H1 (cell line): ENCODE results near the gene TAF5. TPM values are rescaled to one million over a fixed set of nuclear protein-coding genes. Genes with fewer than 3 reads are reported as not detected.

Experiments used
- CTCF ChIA-PET: fragments of 300-600 bp; sonication (Branson Sonifier 250); formaldehyde crosslinking; loops from one replicate; lab custom pipeline; 2021; ENCODE audit not compliant: partially characterized antibody; lab: Charles Lee
- POLR2A ChIA-PET: fragments of 300-600 bp; sonication (Branson Sonifier 250); formaldehyde crosslinking; loops from one replicate; lab custom pipeline; 2021; ENCODE audit warnings: inconsistent platforms; ENCODE audit not compliant: partially characterized antibody; lab: Charles Lee
- DNase-seq, 2 experiments: peaks; one replicate each; pipeline versions ENCODE4 v3.0.0 to v3.0.0-alpha.2; 2010 to 2022; ENCODE audit warnings: low spot score in 2 of 2, low read depth in 1 of 2, mixed read lengths in 1 of 2
- FAIRE-seq: peaks from 2 replicates; lab custom pipeline; 2011; peaks lifted over from hg19 to GRCh38; lab: Jason Lieb, UNC
- H2AFZ ChIP-seq: 2 replicates; pipeline ENCODE4 v1.8.1; 2012; ENCODE audit warnings: low read length, inconsistent platforms
- H2AK5ac ChIP-seq: 2 replicates; pipeline ENCODE4 v1.6.1; 2013; ENCODE audit warnings: low read depth, low read length
- H2BK120ac ChIP-seq: replicated peaks from 2 replicates; pipeline ENCODE3; 2013; ENCODE audit warnings: low read depth, low read length, inconsistent platforms
- H2BK12ac ChIP-seq: 2 replicates; pipeline ENCODE4 v1.6.1; 2013; ENCODE audit warnings: low read depth, low read length
- H2BK15ac ChIP-seq: 2 replicates; pipeline ENCODE4 v1.6.1; 2013; ENCODE audit warnings: low read length
- H2BK20ac ChIP-seq: 2 replicates; pipeline ENCODE4 v1.6.1; 2013; ENCODE audit warnings: low read length
- H2BK5ac ChIP-seq: 2 replicates; pipeline ENCODE4 v1.6.1; 2013; ENCODE audit warnings: low read depth, low read length
- H3K14ac ChIP-seq: 2 replicates; pipeline ENCODE4 v1.6.1; 2013; ENCODE audit warnings: inconsistent platforms; ENCODE audit not compliant: insufficient read length
- H3K18ac ChIP-seq: 2 replicates; pipeline ENCODE4 v1.6.1; 2013; ENCODE audit warnings: low read length; ENCODE audit errors: extremely low read depth
- H3K23ac ChIP-seq: 2 replicates; pipeline ENCODE4 v1.6.1; 2013; ENCODE audit warnings: inconsistent platforms; ENCODE audit not compliant: insufficient read length
- H3K23me2 ChIP-seq: 2 replicates; pipeline ENCODE4 v1.6.1; 2013; ENCODE audit warnings: low read depth, low read length
- H3K27ac ChIP-seq: 2 replicates; pipeline ENCODE4 v1.6.1; 2011; ENCODE audit warnings: low read depth, low read length, inconsistent platforms
- H3K27me3 ChIP-seq, 4 experiments: replicated peaks in 1 of 4; 1 replicate in 1 of 4; 2 replicates in 3 of 4; pipeline versions ENCODE4 v1.6.1 to v1.8.1; 2011 to 2013; ENCODE audit warnings: low read length in 3 of 4, mild to moderate bottlenecking in 3 of 4, inconsistent platforms in 2 of 4, mixed read lengths in 2 of 4, moderate library complexity in 1 of 4; ENCODE audit not compliant: control insufficient read depth in 3 of 4, insufficient read depth in 3 of 4; ENCODE audit errors: extremely low read depth in 1 of 4
- H3K36me3 ChIP-seq, 4 experiments: 2 replicates each; pipeline versions ENCODE4 v1.6.1 to v1.8.1; 2011 to 2013; ENCODE audit warnings: mild to moderate bottlenecking in 4 of 4, low read length in 3 of 4, moderate library complexity in 2 of 4, control low read depth in 1 of 4, inconsistent platforms in 1 of 4; ENCODE audit not compliant: insufficient read depth in 4 of 4, control insufficient read depth in 2 of 4
- H3K4ac ChIP-seq: replicated peaks from 2 replicates; pipeline ENCODE3; 2013; ENCODE audit warnings: low read length, low read depth, mixed read lengths, inconsistent platforms; ENCODE audit not compliant: insufficient read length
- H3K4me1 ChIP-seq, 4 experiments: replicated peaks in 1 of 4; 1 replicate in 1 of 4; 2 replicates in 3 of 4; pipeline versions ENCODE4 v1.6.1 to v1.8.1; 2011 to 2013; ENCODE audit warnings: low read length in 3 of 4, inconsistent platforms in 2 of 4, mixed read lengths in 1 of 4; ENCODE audit not compliant: insufficient read depth in 4 of 4, control insufficient read depth in 3 of 4
- H3K4me2 ChIP-seq, 2 experiments: 2 replicates each; pipeline versions ENCODE4 v1.6.1 to v1.8.1; 2011 to 2013; ENCODE audit warnings: low read depth in 2 of 2, low read length in 2 of 2, control low read depth in 1 of 2, inconsistent platforms in 1 of 2, mild to moderate bottlenecking in 1 of 2; ENCODE audit not compliant: insufficient read depth in 1 of 2
- H3K4me3 ChIP-seq, 4 experiments: fragments of 200-600, 300-600 bp in 1 of 4; sonication (generic), shearing (Covaris generic), sonication (Bioruptor Twin) in 1 of 4; 2 replicates each; pipeline versions ENCODE4 v1.5.1 to v1.8.1; 2011 to 2016; ENCODE audit warnings: low read length in 4 of 4, low read depth in 3 of 4, control low read depth in 2 of 4, inconsistent platforms in 2 of 4, mild to moderate bottlenecking in 2 of 4, mixed read lengths in 1 of 4, moderate library complexity in 1 of 4; ENCODE audit not compliant: insufficient read depth in 2 of 4; ENCODE audit errors: extremely low read depth in 1 of 4
- H3K56ac ChIP-seq: replicated peaks from 2 replicates; pipeline ENCODE3; 2013; ENCODE audit warnings: low read depth, mild to moderate bottlenecking, mixed read lengths, low read length, inconsistent platforms; ENCODE audit not compliant: insufficient read length
- H3K79me1 ChIP-seq: 2 replicates; pipeline ENCODE4 v1.6.1; 2013; ENCODE audit warnings: low read depth, low read length, control low read depth
- H3K79me2 ChIP-seq, 2 experiments: 2 replicates each; pipeline versions ENCODE4 v1.6.1 to v1.8.1; 2012 to 2013; ENCODE audit warnings: low read length in 2 of 2, mild to moderate bottlenecking in 2 of 2, inconsistent platforms in 1 of 2; ENCODE audit not compliant: insufficient read depth in 2 of 2, control insufficient read depth in 1 of 2
- H3K9ac ChIP-seq, 4 experiments: replicated peaks in 1 of 4; 1 replicate in 1 of 4; 2 replicates in 3 of 4; pipeline versions ENCODE4 v1.6.1 to v1.8.1; 2011 to 2013; ENCODE audit warnings: low read depth in 3 of 4, low read length in 3 of 4, control low read depth in 2 of 4, mild to moderate bottlenecking in 2 of 4, moderate library complexity in 2 of 4, inconsistent platforms in 1 of 4; ENCODE audit errors: extremely low read depth in 1 of 4
- H3K9me3 ChIP-seq, 2 experiments: 2 replicates each; pipeline versions ENCODE4 v1.6.1 to v1.8.1; 2012 to 2013; ENCODE audit warnings: mild to moderate bottlenecking in 2 of 2, moderate library complexity in 2 of 2, control low read depth in 1 of 2, inconsistent platforms in 1 of 2, low read depth in 1 of 2, low read length in 1 of 2, mixed read lengths in 1 of 2; ENCODE audit not compliant: insufficient read depth in 2 of 2
- H4K20me1 ChIP-seq, 2 experiments: replicated peaks in 1 of 2; 2 replicates each; pipeline versions ENCODE3 to v1.8.1; 2011 to 2013; ENCODE audit warnings: inconsistent platforms in 2 of 2, low read length in 2 of 2, mild to moderate bottlenecking in 1 of 2; ENCODE audit not compliant: insufficient read depth in 2 of 2, control insufficient read depth in 1 of 2
- H4K5ac ChIP-seq: 2 replicates; pipeline ENCODE4 v1.6.1; 2013; ENCODE audit warnings: low read length, low read depth, mixed read lengths, inconsistent platforms; ENCODE audit not compliant: insufficient read length
- H4K8ac ChIP-seq: 2 replicates; pipeline ENCODE4 v1.8.0; 2013; ENCODE audit warnings: mild to moderate bottlenecking, moderate library complexity, low read length, inconsistent platforms; ENCODE audit not compliant: insufficient read depth; ENCODE audit errors: extremely low read depth
- H4K91ac ChIP-seq: replicated peaks from 2 replicates; pipeline ENCODE3; 2013; ENCODE audit warnings: low read length, mixed read lengths, inconsistent platforms; ENCODE audit not compliant: insufficient read length
- CHD2 ChIP-seq: IDR thresholded peaks from 2 replicates; pipeline ENCODE4 v1.6.1; 2012; ENCODE audit warnings: low read length, improper control_type of control experiment
- GABPA ChIP-seq: IDR thresholded peaks from 2 replicates; pipeline ENCODE4 v1.6.1; 2011; ENCODE audit warnings: mild to moderate bottlenecking, low read length, moderate library complexity, borderline replicate concordance; ENCODE audit not compliant: insufficient read depth
- JUN ChIP-seq: IDR thresholded peaks from 2 replicates; pipeline ENCODE4 v1.6.1; 2011; ENCODE audit warnings: low read depth, mild to moderate bottlenecking, improper control_type of control experiment, low read length
- KDM1A ChIP-seq: fragments of 200-600, 300-600 bp; sonication (generic); IDR thresholded peaks from 2 replicates; pipeline ENCODE4 v1.7.1; 2016; ENCODE audit warnings: mild to moderate bottlenecking, low read length, borderline replicate concordance
- NRF1 ChIP-seq: IDR thresholded peaks from 2 replicates; pipeline ENCODE4 v1.6.1; 2011; ENCODE audit warnings: mild to moderate bottlenecking, low read depth, low read length, improper control_type of control experiment
- RAD21 ChIP-seq, 2 experiments: IDR thresholded peaks in 1 of 2; conservative IDR thresholded peaks in 1 of 2; 2 replicates each; pipeline ENCODE4 v1.6.1; 2011; ENCODE audit warnings: low read depth in 2 of 2, low read length in 2 of 2, improper control_type of control experiment in 1 of 2, inconsistent platforms in 1 of 2, mild to moderate bottlenecking in 1 of 2, moderate library complexity in 1 of 2
- RBBP5 ChIP-seq: IDR thresholded peaks from 2 replicates; pipeline ENCODE4 v1.7.1; 2012; ENCODE audit warnings: low read depth, mild to moderate bottlenecking, inconsistent platforms, low read length, moderate library complexity, borderline replicate concordance
- SIX5 ChIP-seq: IDR thresholded peaks from 2 replicates; pipeline ENCODE4 v1.6.1; 2011; ENCODE audit warnings: mild to moderate bottlenecking, low read depth, low read length
- SP2 ChIP-seq: IDR thresholded peaks from 2 replicates; pipeline ENCODE4 v1.6.1; 2012; ENCODE audit warnings: mild to moderate bottlenecking, low read length, inconsistent platforms
- SRF ChIP-seq: IDR thresholded peaks from 2 replicates; pipeline ENCODE4 v1.6.1; 2011; ENCODE audit warnings: mild to moderate bottlenecking, low read depth, low read length, moderate library complexity
- TBP ChIP-seq: IDR thresholded peaks from 2 replicates; pipeline ENCODE4 v1.6.1; 2011; ENCODE audit warnings: low read depth, low read length, improper control_type of control experiment
- ZNF274 ChIP-seq: IDR thresholded peaks from 2 replicates; pipeline ENCODE4 v1.7.0; 2012; ENCODE audit warnings: low read length, borderline replicate concordance; ENCODE audit errors: extremely low read depth
- WGBS, 2 experiments: shearing (Covaris generic) in 1 of 2; methylation state at CpG; one replicate each; pipeline versions ENCODE4 v1.1.6 to v1.1.7; 2013 to 2015; ENCODE audit warnings: low lambda C conversion rate in 2 of 2, mixed read lengths in 2 of 2, inconsistent platforms in 1 of 2, low coverage in 1 of 2, missing lambda C conversion rate in 1 of 2; ENCODE audit not compliant: insufficient replicate concordance in 2 of 2, insufficient coverage in 1 of 2, insufficient read length in 1 of 2; ENCODE audit errors: extremely low coverage in 1 of 2, missing lambda C conversion rate in 1 of 2; 5-methylcytosine and 5-hydroxymethylcytosine counted together
- polyA plus RNA-seq, 7 experiments: library from polyadenylated mRNA; depleted of rRNA in 3 of 7; stranded (reverse) in 5 of 7; unstranded in 2 of 7; fragments of >200 nt in 5 of 7; fragments of 200-250 nt in 2 of 7; gene quantifications; 1 replicate in 5 of 7; 2 replicates in 1 of 7; 4 replicates in 1 of 7; pipeline versions ENCODE4 v1.2.1 to v1.2.3, GENCODE V29; 2011 to 2013; ENCODE audit warnings: missing spikeins in 2 of 7, mixed read lengths in 2 of 7
- total RNA-seq: library from RNA; stranded (reverse); fragmentation: NEBNext Ultra II Directional; extraction: Animal tissue kit (Norgen Biotek cat#: 25700); gene quantifications from 2 replicates; pipeline ENCODE4 v1.2.1, GENCODE V29; 2021

TAF5 gene
- total and polyA plus RNA-seq, 2 of the 8 experiments (the other 6 are each of a cell fraction or from before 2014, with no cell fraction given), result 5.8 to 15.6 TPM

- Histone ChIP-seq H3K9me3 (no peaks in the 10 kb centered on the region), H3K14ac (no peak within 1 kb of the TSS), H3K56ac (no peak within 1 kb of the TSS), H2BK5ac (peak within 1 kb of the TSS; percentile 83), H2BK120ac (no peak within 1 kb of the TSS), H4K20me1 (peaks cover 2% of the 10 kb centered on the region in 2 experiments), H4K8ac (peak within 1 kb of the TSS; percentile 53), H3K18ac (peak within 1 kb of the TSS; percentile 90), H3K4me2 (peak within 1 kb of the TSS; percentile 93 to 95), H3K4ac (no peak within 1 kb of the TSS), H2BK20ac (no peak within 1 kb of the TSS), H4K91ac (no peak within 1 kb of the TSS), H3K27me3 (no peaks in the 10 kb centered on the region), H4K5ac (peak within 1 kb of the TSS; percentile 48), H3K79me1 (peaks cover 12% of the 10 kb centered on the region), H3K36me3 (peaks cover 19 to 53% (median 27%) of the 10 kb centered on the region in 4 experiments), H3K4me3 (peak within 1 kb of the TSS; percentile 96 to 99 (median 96)), H2BK12ac (no peak within 1 kb of the TSS), H3K23me2 (peaks cover 13% of the 10 kb centered on the region), H3K23ac (no peak within 1 kb of the TSS), H2BK15ac (no peak within 1 kb of the TSS), H3K9ac (peak within 1 kb of the TSS; percentile 82 to 92 (median 84)), H3K27ac (peak within 1 kb of the TSS; percentile 37), H3K4me1 (peaks cover 0 to 10% (median 2%) of the 10 kb centered on the region in 4 experiments; a peak in 6 of 7 replicates), H3K79me2 (peaks cover 14 to 56% of the 10 kb centered on the region in 2 experiments), H2AFZ (peak within 1 kb of the TSS; percentile 80; the same call in 1 of the 2 replicates), H2AK5ac (peak within 1 kb of the TSS; percentile 33; the same call in 1 of the 2 replicates)
- 1% methylated on average over 56 of the region's 56 CpGs; no CpG with 5 or more reads in 1 of the 2 experiments for WGBS, 2 experiments
- peak; percentile 81 for FAIRE-seq
- POLR2A ChIA-PET, result interaction anchor here (0.8 to 2.5 kb wide), 15 partner anchors 9 to 97 kb away, joined by 3 to 13 read pairs (median 3); partner anchors contain the start of genes NEURL1 and PCGF6
- CTCF ChIA-PET, result interaction anchor here (2.1 kb wide), 1 partner anchor 20 kb away, joined by 12 read pairs; no protein-coding TSS in a partner anchor
- peak; percentile 85 to 91 for DNase-seq
- TF ChIP-seq KDM1A, result no peak
- no peak for TF ChIP-seq SRF
- TF ChIP-seq RAD21 (IDR thresholded peaks at IDR 0.05 in 1 of 2, conservative IDR thresholded peaks at IDR 0.05 in 1 of 2; ENCODE audit: low read depth in 2 of 2, low read length in 2 of 2), result no peak
- TF ChIP-seq SIX5, result no peak
- TF ChIP-seq JUN, result no peak
- TF ChIP-seq NRF1, result no peak
- TF ChIP-seq CHD2, result peak; percentile 65
- TF ChIP-seq SP2, result peak; percentile 25; the same call in 1 of the 2 replicates
- TF ChIP-seq ZNF274, result no peak
- peak; percentile 49; the same call in 1 of the 2 replicates for TF ChIP-seq RBBP5
- TF ChIP-seq TBP, result peak; percentile 81; the same call in 1 of the 2 replicates
- TF ChIP-seq GABPA, result peak; percentile 95
Measured at GRCh38 chr10:103396067-103396788, 28.5 kb downstream of the TAF5 start, which contains the start of the genes ATP5MK and PDCD11. ATP5MK (minus strand) TSS chr10:103396475; CDS start chr10:103392457, 4,018 bp downstream. PDCD11 (plus strand) TSS chr10:103396626; CDS start chr10:103398427, 1,801 bp downstream.
